ENCODE measurements around the gene NPEPL1. TPM values are rescaled to one million over a fixed set of nuclear protein-coding genes. Genes with fewer than 3 reads are reported as not detected.
"Not testable (repeated sequence)": the region's sequence is repeated elsewhere in the genome, so short reads cannot be mapped to it uniquely, and the experiment has no call there.

The NPEPL1 gene
- total RNA-seq, 2 experiments from 2014 or later, result 15.4 to 17.1 TPM

- Mint-ChIP-seq H3K4me3 (no peak overlapping the region), H3K27me3 (no peaks in the 10 kb centered on the region), H3K36me3 (ENCODE audit: low read depth) (peaks cover 13% of the 10 kb centered on the region), H3K27ac (no peak overlapping the region), H3K4me1 (ENCODE audit: low read depth) (peaks cover 9% of the 10 kb centered on the region), H3K9me3 (no peaks in the 10 kb centered on the region)
- TF ChIP-seq CTCF (IDR thresholded peaks at IDR 0.05), result no peak
- intact Hi-C loops (cut with micrococcal nuclease), result loop anchor here (10.0 kb wide), 1 partner anchor 162 kb away; no protein-coding TSS in a partner anchor
- DNase-seq (no peak), ATAC-seq (no peak)
- ChIA-PET POLR2A (interaction anchor here (1.3 kb wide), 1 partner anchor 13 kb away, joined by 4 read pairs; no protein-coding TSS in a partner anchor), CTCF (interaction anchor here (1.1 to 1.6 kb wide), 9 partner anchors 9 to 192 kb away, joined by 3 to 8 read pairs (median 4); no protein-coding TSS in a partner anchor)
Observed at GRCh38 chr20:58647162-58647795, 45.3 kb upstream of the NPEPL1 start.

- Mint-ChIP-seq H3K36me3 (ENCODE audit: low read depth) (peaks cover 20% of the 10 kb centered on the region), H3K27me3 (no peaks in the 10 kb centered on the region), H3K27ac (no peak overlapping the region), H3K4me1 (ENCODE audit: low read depth) (peaks cover 9% of the 10 kb centered on the region), H3K9me3 (no peaks in the 10 kb centered on the region), H3K4me3 (no peak overlapping the region)
- ChIA-PET POLR2A (interaction anchor here (1.3 kb wide), 1 partner anchor 14 kb away, joined by 4 read pairs; no protein-coding TSS in a partner anchor), CTCF (interaction anchor here (1.1 to 1.6 kb wide), 9 partner anchors 8 to 192 kb away, joined by 3 to 8 read pairs (median 4); no protein-coding TSS in a partner anchor)
- DNase-seq (no peak), ATAC-seq (no peak)
- intact Hi-C loops (cut with micrococcal nuclease), result loop anchor here (10.0 kb wide), 1 partner anchor 163 kb away; no protein-coding TSS in a partner anchor
- no peak for TF ChIP-seq CTCF (IDR thresholded peaks at IDR 0.05)
Observed at GRCh38 chr20:58647796-58648501, 44.7 kb upstream of the NPEPL1 start.

GRCh38 chr20:58648502-58648825, 44.1 kb upstream of the NPEPL1 start:
- H3K9me3 Mint-ChIP-seq, ATAC-seq, H3K4me3 Mint-ChIP-seq, DNase-seq, H3K27me3 Mint-ChIP-seq, H3K27ac Mint-ChIP-seq: not testable (repeated sequence)
- Mint-ChIP-seq H3K4me1 (ENCODE audit: low read depth) (peaks cover 10% of the 10 kb centered on the region), H3K36me3 (ENCODE audit: low read depth) (peaks cover 25% of the 10 kb centered on the region)
- intact Hi-C loops (cut with micrococcal nuclease), result loop anchor here (10.0 kb wide), 1 partner anchor 164 kb away; no protein-coding TSS in a partner anchor
- ChIA-PET CTCF (interaction anchor here (1.1 to 1.6 kb wide), 4 partner anchors 11 to 204 kb away, joined by 3 to 8 read pairs (median 4); partner anchors contain the start of gene GNAS), POLR2A (interaction anchor here (1.7 kb wide), 1 partner anchor 12 kb away, joined by 9 read pairs; no protein-coding TSS in a partner anchor)

GRCh38 chr20:58649288-58650180, 43.1 kb upstream of the NPEPL1 start:
- peaks cover 10% of the 10 kb centered on the region for H3K4me1 Mint-ChIP-seq (ENCODE audit: low read depth)
- intact Hi-C loops (cut with micrococcal nuclease), result loop anchor here (5.0 to 10.0 kb wide), 4 partner anchors 43 to 412 kb away; partner anchors contain the start of genes NPEPL1 and RAB22A

More at GRCh38 chr20:58649288-58650180, 43.1 kb upstream of the NPEPL1 start:
- peak overlapping the region; percentile 79 for H3K27ac Mint-ChIP-seq
- CTCF ChIA-PET, result interaction anchor here (0.5 to 2.9 kb wide), 7 partner anchors 9 to 203 kb away, joined by 3 to 10 read pairs (median 4); partner anchors contain the start of gene GNAS
- peaks cover 25% of the 10 kb centered on the region for H3K36me3 Mint-ChIP-seq (ENCODE audit: low read depth)
- ATAC-seq (no peak), DNase-seq (peak; percentile 41)
- no peak for TF ChIP-seq CTCF (IDR thresholded peaks at IDR 0.05)
- H3K9me3 Mint-ChIP-seq, result no peaks in the 10 kb centered on the region
- H3K4me3 Mint-ChIP-seq, result peak overlapping the region; percentile 53
- POLR2A ChIA-PET, result interaction anchor here (0.6 to 2.5 kb wide), 4 partner anchors 12 to 242 kb away, joined by 3 to 13 read pairs (median 6); no protein-coding TSS in a partner anchor
- H3K27me3 Mint-ChIP-seq, result no peaks in the 10 kb centered on the region
